Measurements from ENCODE around the gene SLC25A33.

DNA sequence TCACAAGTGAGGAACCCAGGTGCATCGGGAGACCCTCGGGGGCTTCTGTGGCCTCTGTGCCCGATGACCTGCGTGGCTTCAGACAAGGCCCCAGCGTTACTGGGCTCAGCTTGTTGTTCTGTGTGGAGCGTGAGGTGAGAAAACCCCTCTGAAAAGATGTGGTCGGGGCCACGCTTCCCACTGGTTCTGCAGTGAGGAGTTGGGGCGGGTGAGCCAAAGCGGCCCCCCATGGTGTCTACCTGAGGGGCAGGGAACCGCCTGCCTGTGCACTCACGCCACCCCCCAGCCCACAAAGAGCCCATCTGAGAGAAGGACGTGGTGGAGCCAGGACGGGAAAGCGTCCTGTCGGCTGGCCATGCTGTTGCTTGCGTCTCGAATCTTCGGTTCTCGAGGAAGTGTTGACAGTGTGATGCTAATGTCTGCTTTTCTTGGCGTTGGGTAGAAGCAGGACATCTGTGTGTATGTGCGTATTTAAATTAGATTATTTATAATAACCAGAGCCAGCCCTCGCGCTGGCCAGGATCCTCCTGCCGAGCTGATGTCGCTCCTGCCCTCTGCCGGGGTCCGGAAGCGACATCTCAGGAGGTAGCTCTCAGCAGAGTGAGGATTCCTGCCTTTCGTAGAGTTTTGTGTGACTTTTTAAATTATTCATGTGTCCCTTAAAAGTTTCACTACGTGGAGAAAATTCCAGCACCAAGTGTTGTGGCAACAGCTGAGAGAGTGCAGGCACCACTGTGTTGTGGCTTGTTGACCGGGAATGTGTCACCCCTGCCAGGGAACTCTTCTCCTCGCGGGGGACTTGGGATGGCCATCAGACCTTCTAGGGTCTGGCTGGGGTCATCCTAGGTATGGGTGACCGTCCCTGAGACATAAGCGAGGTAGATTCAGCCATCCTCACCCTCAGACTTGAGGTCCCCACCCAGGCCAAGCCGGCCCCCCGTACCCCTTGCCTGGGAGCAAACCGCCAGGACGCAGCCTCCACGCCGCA lies 64.8 kb downstream of the SLC25A33 start:
- no peak for TF ChIP-seq REST (IDR thresholded peaks at IDR 0.05; ENCODE audit: unreplicated experiment)
- TF ChIP-seq EZH2phosphoT487 (IDR thresholded peaks at IDR 0.05; ENCODE audit: unreplicated experiment) = no peak
- TF ChIP-seq, protein P1, sequence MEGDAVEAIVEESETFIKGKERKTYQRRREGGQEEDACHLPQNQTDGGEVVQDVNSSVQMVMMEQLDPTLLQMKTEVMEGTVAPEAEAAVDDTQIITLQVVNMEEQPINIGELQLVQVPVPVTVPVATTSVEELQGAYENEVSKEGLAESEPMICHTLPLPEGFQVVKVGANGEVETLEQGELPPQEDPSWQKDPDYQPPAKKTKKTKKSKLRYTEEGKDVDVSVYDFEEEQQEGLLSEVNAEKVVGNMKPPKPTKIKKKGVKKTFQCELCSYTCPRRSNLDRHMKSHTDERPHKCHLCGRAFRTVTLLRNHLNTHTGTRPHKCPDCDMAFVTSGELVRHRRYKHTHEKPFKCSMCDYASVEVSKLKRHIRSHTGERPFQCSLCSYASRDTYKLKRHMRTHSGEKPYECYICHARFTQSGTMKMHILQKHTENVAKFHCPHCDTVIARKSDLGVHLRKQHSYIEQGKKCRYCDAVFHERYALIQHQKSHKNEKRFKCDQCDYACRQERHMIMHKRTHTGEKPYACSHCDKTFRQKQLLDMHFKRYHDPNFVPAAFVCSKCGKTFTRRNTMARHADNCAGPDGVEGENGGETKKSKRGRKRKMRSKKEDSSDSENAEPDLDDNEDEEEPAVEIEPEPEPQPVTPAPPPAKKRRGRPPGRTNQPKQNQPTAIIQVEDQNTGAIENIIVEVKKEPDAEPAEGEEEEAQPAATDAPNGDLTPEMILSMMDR (conservative IDR thresholded peaks at IDR 0.05; ENCODE audit: low read depth in 2 of 2) = no peak
- no peak for TF ChIP-seq POLR2AphosphoS5 (IDR thresholded peaks at IDR 0.05; ENCODE audit: low read depth)
- TF ChIP-seq EZH2 (IDR thresholded peaks at IDR 0.05; ENCODE audit: low read depth, unreplicated experiment) = no peak
- no peak for TF ChIP-seq JUNB (IDR thresholded peaks at IDR 0.05; ENCODE audit: unreplicated experiment)
- TF ChIP-seq STAT1 (IDR thresholded peaks at IDR 0.05; ENCODE audit: unreplicated experiment) = no peak
- TF ChIP-seq CREB1 (CRISPR knock-in tag; IDR thresholded peaks at IDR 0.05; ENCODE audit: low read depth) = no peak
